ENCODE data around the gene GRIN2B. TPM values are rescaled to one million over a fixed set of nuclear protein-coding genes. Genes with fewer than 3 reads are reported as not detected.

Gene GRIN2B
- total and polyA plus RNA-seq, 2 donors (not counting 3 experiments of a cell fraction or from before 2014, with no cell fraction given) = not detected

GRCh38 chr12:14018080-14018479 lies 36.7 kb upstream of the GRIN2B start:
- no peak overlapping the region for H3K4me2 ChIP-seq (ENCODE audit: insufficient read depth, low read length)
- ChIA-PET POLR2A (no interaction called here), CTCF (no interaction called here)
- H3K9me1 ChIP-seq (replicated peaks; ENCODE audit: control insufficient read depth, extremely low read depth, insufficient read depth, low read length) = no peaks in the 10 kb centered on the region
- H3K9ac ChIP-seq (replicated peaks; ENCODE audit: extremely low read depth, insufficient read depth, low read length) = no peak overlapping the region
- intact Hi-C loops (cut with micrococcal nuclease) (no loop called here), dilution Hi-C loops (cut with MboI; ENCODE audit: extremely low pct_ligation_motif_present, low sequenced_read_pairs) (no loop called here)
- no peak for FAIRE-seq
- no peaks in the 10 kb centered on the region for H3K9me3 ChIP-seq (replicated peaks; ENCODE audit: control insufficient read depth, insufficient read depth, low read length)
- H4K20me1 ChIP-seq (replicated peaks; ENCODE audit: control insufficient read depth, extremely low read depth, insufficient read depth, low read length) = no peaks in the 10 kb centered on the region
- TF ChIP-seq CTCF (IDR thresholded peaks at IDR 0.05; ENCODE audit: extremely low read depth in 1 of 2, insufficient read depth in 1 of 2, low read depth in 1 of 2, low read length in 2 of 2) (no peak), JUN (IDR thresholded peaks at IDR 0.05; ENCODE audit: borderline replicate concordance, insufficient read depth, insufficient read length, low read depth) (no peak), POLR2AphosphoS5 (IDR thresholded peaks at IDR 0.05; ENCODE audit: insufficient read depth, low read depth, low read length) (no peak), FOS (IDR thresholded peaks at IDR 0.05; ENCODE audit: borderline replicate concordance, insufficient read depth, low read length) (no peak), GATA2 (IDR thresholded peaks at IDR 0.05; ENCODE audit: insufficient read depth, insufficient read length, low read depth, low read length) (no peak), MYC (IDR thresholded peaks at IDR 0.05; ENCODE audit: low read depth, low read length) (no peak), EZH2 (IDR thresholded peaks at IDR 0.05; ENCODE audit: borderline replicate concordance, low read depth, low read length, severe bottlenecking) (no peak), POLR2A (IDR thresholded peaks at IDR 0.05; ENCODE audit: low read depth, low read length) (no peak), MAX (IDR thresholded peaks at IDR 0.05; ENCODE audit: insufficient read depth, insufficient read length) (no peak)
- no TSS peak for BruUV-seq (replicated peaks)
- no peak overlapping the region for H3K4me3 ChIP-seq (replicated peaks in 1 of 3; ENCODE audit: insufficient read depth in 1 of 3, low read depth in 1 of 3, low read length in 3 of 3)
- no peak overlapping the region for H2AFZ ChIP-seq (ENCODE audit: low read depth, low read length)
- no peak for DNase-seq (ENCODE audit: low read depth, low spot score)
- H3K27me3 ChIP-seq (ENCODE audit: control insufficient read depth in 2 of 2, insufficient read depth in 2 of 2, low read length in 2 of 2) = no peaks in the 10 kb centered on the region
- no peaks in the 10 kb centered on the region for H3K79me2 ChIP-seq (ENCODE audit: control insufficient read depth, insufficient read depth, low read length)
- H3K4me1 ChIP-seq (ENCODE audit: control insufficient read depth, extremely low read depth, insufficient read depth, low read length) = no peaks in the 10 kb centered on the region
- no peaks in the 10 kb centered on the region for H3K36me3 ChIP-seq (ENCODE audit: control insufficient read depth in 2 of 2, extremely low read depth in 1 of 2, insufficient read depth in 2 of 2, low read length in 2 of 2)
- H3K27ac ChIP-seq (ENCODE audit: insufficient read depth, low read depth, low read length) = no peak overlapping the region
